Smooth muscle cell (in vitro differentiated cells): ENCODE data around the gene MID1IP1. TPM values are rescaled to one million over a fixed set of nuclear protein-coding genes. Genes with fewer than 3 reads are reported as not detected.

Experiments
- DNase-seq: peaks from one replicate; lab custom pipeline; 2025; ENCODE audit not compliant: unreplicated experiment; lab: John Stamatoyannopoulos, UW
- H2AFZ ChIP-seq: fragments of 200-600 bp; sonication (generic); 2 replicates; pipeline ENCODE4 v1.6.0; 2016; ENCODE audit warnings: antibody characterized with exemption, low read depth, mild to moderate bottlenecking
- H3F3A ChIP-seq: fragments of 200-600 bp; sonication (generic); 2 replicates; pipeline ENCODE4 v1.6.0; 2017; ENCODE audit warnings: antibody characterized with exemption, low read depth
- H3K27ac ChIP-seq: fragments of 200-600 bp; sonication (generic); 2 replicates; pipeline ENCODE4 v1.5.1; 2016; ENCODE audit warnings: low read depth, mild to moderate bottlenecking
- H3K27me3 ChIP-seq: fragments of 200-600 bp; sonication (generic); 2 replicates; pipeline ENCODE4 v1.6.1; 2016; ENCODE audit warnings: low read depth, mild to moderate bottlenecking
- H3K36me3 ChIP-seq: fragments of 200-600 bp; sonication (generic); 2 replicates; pipeline ENCODE4 v1.5.1; 2016; ENCODE audit warnings: low read depth
- H3K4me1 ChIP-seq: fragments of 200-600 bp; sonication (generic); 2 replicates; pipeline ENCODE4 v1.5.1; 2016; ENCODE audit warnings: low read depth
- H3K4me2 ChIP-seq: fragments of 200-600 bp; sonication (generic); 2 replicates; pipeline ENCODE4 v1.6.0; 2016; ENCODE audit warnings: mild to moderate bottlenecking
- H3K4me3 ChIP-seq: fragments of 200-600 bp; sonication (generic); 2 replicates; pipeline ENCODE4 v1.5.1; 2016; ENCODE audit warnings: mild to moderate bottlenecking
- H3K79me2 ChIP-seq: fragments of 200-600 bp; sonication (generic); 2 replicates; pipeline ENCODE4 v1.6.0; 2016; ENCODE audit warnings: low read depth, mild to moderate bottlenecking
- H3K9ac ChIP-seq: fragments of 200-600 bp; sonication (generic); 2 replicates; pipeline ENCODE4 v1.6.0; 2016; ENCODE audit warnings: low read depth
- H3K9me3 ChIP-seq: fragments of 200-600 bp; sonication (generic); replicated peaks from 2 replicates; pipeline ENCODE4 v1.5.1; 2016; ENCODE audit warnings: low read depth
- H4K20me1 ChIP-seq: fragments of 200-600 bp; sonication (generic); 2 replicates; pipeline ENCODE4 v1.6.0; 2016; ENCODE audit warnings: low read depth
- WGBS: methylation state at CpG from one replicate; pipeline ENCODE4 v1.1.7; 2016; ENCODE audit warnings: low lambda C conversion rate; 5-methylcytosine and 5-hydroxymethylcytosine counted together
- polyA plus RNA-seq: library from polyadenylated mRNA; unstranded; fragments of >200 nt; fragmentation: Nextera tagmentation; extraction: Ambion mirVana; gene quantifications from 2 replicates; pipeline ENCODE4 v1.2.1, GENCODE V29; 2016
- total RNA-seq: library from RNA; depleted of rRNA; stranded (reverse); fragments of >200 nt; gene quantifications from 2 replicates; pipeline ENCODE4 v1.2.3, GENCODE V29; 2014
- TF ChIP-seq, protein P1 (sequence below): fragments of 200-600 bp; sonication (generic); IDR thresholded peaks from 2 replicates; pipeline ENCODE4 v1.5.1; 2017; ENCODE audit warnings: borderline replicate concordance, mild to moderate bottlenecking, antibody characterized with exemption; ENCODE audit not compliant: insufficient read depth, poor library complexity, severe bottlenecking

The MID1IP1 gene
- total and polyA plus RNA-seq, 2 experiments from 2014 or later, result 33.1 to 37.7 TPM

DNA sequence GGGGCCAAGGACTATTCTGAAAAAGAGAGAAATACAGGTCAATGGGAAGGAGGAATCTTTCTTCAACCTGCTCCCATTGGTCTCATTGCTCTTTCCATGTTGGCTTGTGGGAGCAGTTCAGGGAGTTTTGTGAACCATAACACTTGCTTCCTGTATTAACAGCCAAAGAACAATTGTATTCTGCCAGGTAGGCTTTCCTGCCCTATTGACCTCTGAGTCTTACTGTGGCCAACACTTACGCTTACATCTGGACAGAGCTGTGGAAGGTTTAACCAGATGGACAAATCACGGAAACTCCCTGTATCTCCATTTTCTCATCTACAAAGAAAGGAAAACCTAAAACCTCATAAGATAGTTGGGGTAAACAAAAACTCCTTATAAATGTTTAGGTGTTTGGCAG lies 30.7 kb downstream of the MID1IP1 start:
- Histone ChIP-seq H3K27ac (no peak overlapping the region), H3K9ac (no peak overlapping the region), H3K4me2 (no peak overlapping the region), H3K27me3 (no peaks in the 10 kb centered on the region), H3K4me1 (no peaks in the 10 kb centered on the region), H3K4me3 (no peak overlapping the region), H3K9me3 (no peaks in the 10 kb centered on the region), H3K79me2 (no peaks in the 10 kb centered on the region), H2AFZ (no peak overlapping the region), H4K20me1 (no peaks in the 10 kb centered on the region), H3K36me3 (no peaks in the 10 kb centered on the region), H3F3A (no peaks in the 10 kb centered on the region)
- no peak for DNase-seq
- 89% methylated on average over 2 of the region's 2 CpGs for WGBS
- TF ChIP-seq, protein P1, sequence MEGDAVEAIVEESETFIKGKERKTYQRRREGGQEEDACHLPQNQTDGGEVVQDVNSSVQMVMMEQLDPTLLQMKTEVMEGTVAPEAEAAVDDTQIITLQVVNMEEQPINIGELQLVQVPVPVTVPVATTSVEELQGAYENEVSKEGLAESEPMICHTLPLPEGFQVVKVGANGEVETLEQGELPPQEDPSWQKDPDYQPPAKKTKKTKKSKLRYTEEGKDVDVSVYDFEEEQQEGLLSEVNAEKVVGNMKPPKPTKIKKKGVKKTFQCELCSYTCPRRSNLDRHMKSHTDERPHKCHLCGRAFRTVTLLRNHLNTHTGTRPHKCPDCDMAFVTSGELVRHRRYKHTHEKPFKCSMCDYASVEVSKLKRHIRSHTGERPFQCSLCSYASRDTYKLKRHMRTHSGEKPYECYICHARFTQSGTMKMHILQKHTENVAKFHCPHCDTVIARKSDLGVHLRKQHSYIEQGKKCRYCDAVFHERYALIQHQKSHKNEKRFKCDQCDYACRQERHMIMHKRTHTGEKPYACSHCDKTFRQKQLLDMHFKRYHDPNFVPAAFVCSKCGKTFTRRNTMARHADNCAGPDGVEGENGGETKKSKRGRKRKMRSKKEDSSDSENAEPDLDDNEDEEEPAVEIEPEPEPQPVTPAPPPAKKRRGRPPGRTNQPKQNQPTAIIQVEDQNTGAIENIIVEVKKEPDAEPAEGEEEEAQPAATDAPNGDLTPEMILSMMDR, result no peak

DNA sequence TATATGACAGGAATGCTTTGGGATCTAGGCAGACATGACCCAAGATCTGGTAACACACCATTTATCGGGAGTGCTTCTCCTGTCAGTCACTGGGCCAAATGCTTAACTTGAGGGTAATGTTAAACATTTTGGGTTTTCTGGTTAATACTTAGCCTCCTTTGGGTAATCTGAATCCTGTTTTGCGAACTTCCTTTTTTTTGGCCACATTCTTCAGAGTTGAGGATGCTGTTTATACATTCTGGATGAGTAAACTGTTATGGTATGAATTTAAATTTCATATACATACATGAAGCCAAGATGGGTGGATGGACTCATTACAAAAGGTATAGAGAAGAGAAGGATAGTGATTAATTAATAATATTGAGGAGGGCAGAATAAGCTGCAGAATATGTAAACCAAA lies 36.1 kb downstream of the MID1IP1 start:
- H2AFZ ChIP-seq, result no peak overlapping the region
- no peaks in the 10 kb centered on the region for H3F3A ChIP-seq
- no peak overlapping the region for H3K9ac ChIP-seq
- no peaks in the 10 kb centered on the region for H3K36me3 ChIP-seq
- TF ChIP-seq, protein P1, result no peak
- H3K27me3 ChIP-seq, result no peaks in the 10 kb centered on the region
- WGBS, result 82% methylated on average over 2 of the region's 2 CpGs
- H3K9me3 ChIP-seq, result no peaks in the 10 kb centered on the region
- DNase-seq, result no peak
- H3K27ac ChIP-seq, result no peak overlapping the region
- no peak overlapping the region for H3K4me2 ChIP-seq
- no peaks in the 10 kb centered on the region for H4K20me1 ChIP-seq
- no peaks in the 10 kb centered on the region for H3K79me2 ChIP-seq
- H3K4me3 ChIP-seq, result no peak overlapping the region
- no peaks in the 10 kb centered on the region for H3K4me1 ChIP-seq

DNA sequence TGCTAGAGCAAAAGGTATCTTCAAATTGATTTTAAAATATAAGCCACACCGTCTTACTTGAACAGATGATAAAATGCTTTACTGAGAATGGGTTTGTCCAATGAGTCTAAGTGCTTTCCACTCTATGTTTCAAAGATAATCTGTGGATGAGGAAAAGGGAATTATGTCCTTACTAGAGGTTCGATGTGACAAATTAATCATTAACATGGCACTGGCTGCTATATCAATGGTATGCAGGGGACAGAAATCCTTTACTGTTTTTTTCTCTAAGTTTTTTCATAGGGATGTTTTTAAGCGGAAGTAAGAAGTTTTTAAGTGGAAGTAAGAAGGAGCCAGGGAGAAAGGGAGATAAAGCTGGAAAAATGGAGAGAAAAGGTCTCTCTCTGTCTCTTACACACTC lies 38.0 kb downstream of the MID1IP1 start:
- Histone ChIP-seq H3K4me1 (no peaks in the 10 kb centered on the region), H3K36me3 (no peaks in the 10 kb centered on the region), H2AFZ (no peak overlapping the region), H4K20me1 (no peaks in the 10 kb centered on the region), H3K4me2 (no peak overlapping the region), H3K9me3 (no peaks in the 10 kb centered on the region), H3K9ac (no peak overlapping the region), H3K27ac (no peak overlapping the region), H3K4me3 (no peak overlapping the region), H3K27me3 (no peaks in the 10 kb centered on the region), H3F3A (no peaks in the 10 kb centered on the region), H3K79me2 (no peaks in the 10 kb centered on the region)
- 80% methylated on average over 3 of the region's 3 CpGs for WGBS
- TF ChIP-seq, protein P1, result no peak
- no peak for DNase-seq

DNA sequence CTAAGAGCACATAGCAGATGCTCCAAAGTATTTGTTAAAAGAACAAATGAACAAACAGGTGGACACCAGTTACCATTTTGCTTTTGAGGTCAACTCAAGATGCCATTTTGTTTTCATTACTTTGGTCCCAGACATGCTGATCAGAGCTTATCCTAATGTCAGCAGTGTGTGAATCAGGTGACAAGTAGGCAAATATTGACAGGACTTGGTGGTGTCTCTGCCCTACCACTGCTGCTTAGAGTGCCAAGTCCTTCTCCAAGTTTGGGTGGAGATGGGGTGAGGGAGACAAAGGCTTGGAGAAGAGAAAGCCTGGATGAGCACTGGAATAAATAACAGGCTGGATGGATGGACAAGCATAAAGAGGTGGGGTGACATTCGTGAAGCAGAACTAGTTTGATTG lies 38.7 kb downstream of the MID1IP1 start:
- no peak overlapping the region for H3K4me3 ChIP-seq
- no peaks in the 10 kb centered on the region for H4K20me1 ChIP-seq
- no peaks in the 10 kb centered on the region for H3K36me3 ChIP-seq
- TF ChIP-seq, protein P1, result no peak
- H3K79me2 ChIP-seq, result no peaks in the 10 kb centered on the region
- H2AFZ ChIP-seq, result no peak overlapping the region
- no peak overlapping the region for H3K4me2 ChIP-seq
- 82% methylated on average over 1 of the region's 1 CpG for WGBS
- H3K9me3 ChIP-seq, result no peaks in the 10 kb centered on the region
- no peak overlapping the region for H3K27ac ChIP-seq
- no peaks in the 10 kb centered on the region for H3K4me1 ChIP-seq
- no peak overlapping the region for H3K9ac ChIP-seq
- no peak for DNase-seq
- H3K27me3 ChIP-seq, result no peaks in the 10 kb centered on the region
- H3F3A ChIP-seq, result no peaks in the 10 kb centered on the region
